Bronchial epithelial cell (primary cell): ENCODE results near the gene SLC9A1. TPM values are rescaled to one million over a fixed set of nuclear protein-coding genes. Genes with fewer than 3 reads are reported as not detected.
A peak's percentile ranks its signal among the peaks of the same experiment; 100 is the strongest.

ENCODE experiments used
- DNase-seq: peaks from one replicate; pipeline ENCODE4 v3.0.0-alpha.2; 2010; ENCODE audit warnings: low read depth
- FAIRE-seq: peaks from 2 replicates; lab custom pipeline; 2011; peaks lifted over from hg19 to GRCh38; lab: Jason Lieb, UNC
- H3K27me3 ChIP-seq: 2 replicates; pipeline ENCODE4 v1.5.1; 2011; ENCODE audit warnings: low read length; ENCODE audit not compliant: control insufficient read depth, insufficient read depth
- H3K36me3 ChIP-seq: 2 replicates; pipeline ENCODE4 v1.5.1; 2011; ENCODE audit warnings: low read length; ENCODE audit not compliant: control insufficient read depth, insufficient read depth
- H3K4me3 ChIP-seq: 2 replicates; pipeline ENCODE4 v1.5.1; 2011; ENCODE audit warnings: mild to moderate bottlenecking, low read depth, low read length, control low read depth
- total RNA-seq: library from RNA; depleted of rRNA; stranded (reverse); fragments of >200 nt; gene quantifications from 2 replicates; pipeline ENCODE4 v1.2.1, GENCODE V29; 2014
- TF ChIP-seq, protein P1 (sequence below): IDR thresholded peaks from 2 replicates; pipeline ENCODE4 v1.5.1; 2011; ENCODE audit warnings: mild to moderate bottlenecking, moderate library complexity, low read length, control low read depth, inconsistent platforms; ENCODE audit not compliant: insufficient read depth, severe bottlenecking

Gene SLC9A1
- total RNA-seq, 1 donor from 2014 or later, result 5.0 TPM

DNA sequence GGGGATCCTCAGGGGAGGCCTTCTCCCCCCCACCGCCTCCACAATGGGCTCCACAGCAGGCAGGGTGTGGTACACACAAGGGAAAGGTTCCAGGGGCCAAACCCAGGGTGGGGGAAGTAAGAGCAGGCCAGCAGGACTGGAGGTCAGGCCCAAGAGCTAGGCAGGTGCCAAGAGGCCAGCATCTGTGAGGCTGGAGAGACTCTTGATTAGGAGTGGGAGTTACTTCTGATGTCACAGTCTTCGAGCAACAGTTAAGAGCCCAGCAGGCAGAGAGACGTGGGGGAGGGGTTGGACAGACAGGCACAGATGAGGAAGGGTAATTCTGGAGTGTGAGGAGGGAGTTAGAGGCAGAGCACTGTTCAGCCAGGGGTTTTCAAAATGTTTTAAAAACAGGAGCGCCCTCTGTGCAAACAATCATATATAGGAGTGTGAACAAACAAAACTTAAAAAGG lies 55.8 kb downstream of the SLC9A1 start:
- no peak for DNase-seq
- H3K27me3 ChIP-seq, result no peaks in the 10 kb centered on the region
- TF ChIP-seq, protein P1, sequence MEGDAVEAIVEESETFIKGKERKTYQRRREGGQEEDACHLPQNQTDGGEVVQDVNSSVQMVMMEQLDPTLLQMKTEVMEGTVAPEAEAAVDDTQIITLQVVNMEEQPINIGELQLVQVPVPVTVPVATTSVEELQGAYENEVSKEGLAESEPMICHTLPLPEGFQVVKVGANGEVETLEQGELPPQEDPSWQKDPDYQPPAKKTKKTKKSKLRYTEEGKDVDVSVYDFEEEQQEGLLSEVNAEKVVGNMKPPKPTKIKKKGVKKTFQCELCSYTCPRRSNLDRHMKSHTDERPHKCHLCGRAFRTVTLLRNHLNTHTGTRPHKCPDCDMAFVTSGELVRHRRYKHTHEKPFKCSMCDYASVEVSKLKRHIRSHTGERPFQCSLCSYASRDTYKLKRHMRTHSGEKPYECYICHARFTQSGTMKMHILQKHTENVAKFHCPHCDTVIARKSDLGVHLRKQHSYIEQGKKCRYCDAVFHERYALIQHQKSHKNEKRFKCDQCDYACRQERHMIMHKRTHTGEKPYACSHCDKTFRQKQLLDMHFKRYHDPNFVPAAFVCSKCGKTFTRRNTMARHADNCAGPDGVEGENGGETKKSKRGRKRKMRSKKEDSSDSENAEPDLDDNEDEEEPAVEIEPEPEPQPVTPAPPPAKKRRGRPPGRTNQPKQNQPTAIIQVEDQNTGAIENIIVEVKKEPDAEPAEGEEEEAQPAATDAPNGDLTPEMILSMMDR, result no peak
- peaks cover 14% of the 10 kb centered on the region for H3K36me3 ChIP-seq
- no peak for FAIRE-seq
- H3K4me3 ChIP-seq, result no peak overlapping the region

DNA sequence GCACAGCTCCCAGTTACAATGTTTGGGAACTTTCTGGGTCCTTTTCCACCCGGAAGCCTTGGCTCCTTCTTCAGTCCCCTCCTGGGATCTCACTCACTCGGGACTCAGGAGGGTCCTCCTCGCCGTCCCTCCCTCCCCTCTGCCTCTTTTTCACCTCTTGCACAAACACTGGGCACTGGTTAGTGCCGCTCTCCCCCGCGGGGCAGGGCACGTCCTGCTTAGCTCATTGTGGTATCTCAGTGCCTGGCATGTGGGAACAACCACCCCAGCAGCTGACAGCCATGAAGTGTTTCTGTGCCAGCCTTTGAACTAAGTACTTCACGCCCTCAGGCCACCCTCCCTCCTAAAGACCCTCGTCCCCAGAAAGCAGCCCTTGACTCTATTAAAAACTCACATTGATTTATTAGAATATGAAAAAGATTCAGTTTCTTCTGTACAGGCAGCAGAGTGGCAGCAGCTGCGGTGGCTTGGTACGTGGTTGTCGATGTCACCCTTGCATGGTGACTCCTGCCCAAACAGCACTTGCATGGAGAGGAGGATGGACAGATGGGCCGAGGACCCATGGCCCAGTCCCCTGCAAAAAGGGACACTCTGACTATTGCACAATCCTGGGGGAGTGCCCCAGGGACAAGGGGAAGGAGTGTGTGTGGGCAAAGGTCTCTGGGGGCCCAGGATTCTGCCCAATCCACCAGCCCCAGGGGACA lies 56.3 kb downstream of the SLC9A1 start:
- DNase-seq, result peak; percentile 74
- H3K27me3 ChIP-seq, result no peaks in the 10 kb centered on the region
- no peak for FAIRE-seq
- no peak overlapping the region for H3K4me3 ChIP-seq
- TF ChIP-seq, protein P1, result no peak
- H3K36me3 ChIP-seq, result peaks cover 14% of the 10 kb centered on the region

DNA sequence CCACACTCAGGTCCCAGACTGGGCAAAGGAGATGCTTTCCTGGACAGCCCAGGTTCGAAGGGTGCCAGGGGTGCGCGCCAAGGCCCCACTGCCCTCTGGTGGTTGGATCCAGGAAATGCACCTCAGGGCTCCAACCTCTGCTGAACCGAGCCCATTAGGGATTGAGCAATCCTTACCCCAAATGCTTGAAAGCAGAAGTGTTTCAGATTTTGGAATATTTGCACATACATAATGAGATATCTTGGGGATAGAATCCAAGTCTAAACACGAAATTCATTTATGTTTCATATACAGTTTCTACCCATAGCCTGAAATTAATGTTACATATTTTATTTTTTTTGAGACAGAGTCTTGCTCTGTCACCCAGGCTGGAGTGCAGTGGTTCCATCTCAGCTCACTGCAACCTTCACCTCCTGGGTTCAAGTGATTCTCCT lies 57.4 kb downstream of the SLC9A1 start:
- Histone ChIP-seq H3K36me3 (peaks cover 11% of the 10 kb centered on the region), H3K4me3 (no peak overlapping the region), H3K27me3 (no peaks in the 10 kb centered on the region)
- TF ChIP-seq, protein P1, result peak; percentile 94
- FAIRE-seq, result no peak
- DNase-seq, result peak; percentile 72

DNA sequence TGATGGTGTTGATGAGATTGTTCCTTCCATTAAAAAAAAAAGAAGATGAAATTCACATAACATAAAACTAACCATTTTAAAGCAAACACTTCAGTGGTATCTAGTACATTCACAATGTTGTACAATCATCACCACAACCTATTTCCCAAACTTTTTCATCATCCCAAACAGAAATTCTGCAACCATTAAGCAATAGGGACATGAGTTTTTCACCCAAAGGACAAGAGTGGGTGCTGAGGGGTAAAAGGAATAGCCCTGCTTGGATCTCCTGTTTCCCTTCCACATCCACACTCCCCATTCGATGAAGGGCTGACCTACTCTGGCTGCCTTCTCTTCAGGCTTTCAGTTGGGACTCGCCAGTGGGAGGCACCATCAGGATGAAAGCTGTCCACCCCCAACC lies 59.3 kb downstream of the SLC9A1 start:
- Histone ChIP-seq H3K27me3 (no peaks in the 10 kb centered on the region), H3K4me3 (no peak overlapping the region), H3K36me3 (peaks cover 3% of the 10 kb centered on the region)
- FAIRE-seq (peak; percentile 55), DNase-seq (no peak)
- TF ChIP-seq, protein P1, result no peak

DNA sequence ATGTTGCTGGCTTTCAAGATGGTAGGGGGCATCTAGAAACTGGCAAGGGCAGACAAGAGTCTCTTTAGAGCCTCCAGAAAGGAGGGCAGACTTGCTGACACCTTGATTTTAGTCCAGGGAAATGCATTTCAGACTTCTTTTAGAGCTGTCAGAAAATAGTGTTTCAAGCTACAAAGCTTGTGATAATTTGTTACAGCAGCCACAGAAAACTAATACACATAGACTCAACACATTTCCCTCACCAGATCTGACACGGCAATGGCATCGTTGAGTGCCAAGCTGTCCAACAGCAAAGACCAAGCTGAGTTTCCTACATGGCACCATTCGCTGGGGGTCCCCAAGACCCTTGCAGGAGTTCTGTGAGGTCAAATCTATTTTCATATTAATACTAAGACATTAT lies 62.0 kb downstream of the SLC9A1 start:
- TF ChIP-seq, protein P1, result no peak
- no peak for DNase-seq
- no peaks in the 10 kb centered on the region for H3K27me3 ChIP-seq
- no peak for FAIRE-seq
- no peaks in the 10 kb centered on the region for H3K36me3 ChIP-seq
- no peak overlapping the region for H3K4me3 ChIP-seq
